HG03571 (cell line): ENCODE results near the gene DNAJC5G.
"Not testable (repeated sequence)": the region's sequence is repeated elsewhere in the genome, so short reads cannot be mapped to it uniquely, and the experiment has no call there.

ENCODE experiments used
- ATAC-seq: cut with Tn5 transposase; IDR thresholded peaks from one replicate; pipeline ENCODE4 v1.9.1; 2021; ENCODE audit not compliant: unreplicated experiment

The DNAJC5G gene

DNA sequence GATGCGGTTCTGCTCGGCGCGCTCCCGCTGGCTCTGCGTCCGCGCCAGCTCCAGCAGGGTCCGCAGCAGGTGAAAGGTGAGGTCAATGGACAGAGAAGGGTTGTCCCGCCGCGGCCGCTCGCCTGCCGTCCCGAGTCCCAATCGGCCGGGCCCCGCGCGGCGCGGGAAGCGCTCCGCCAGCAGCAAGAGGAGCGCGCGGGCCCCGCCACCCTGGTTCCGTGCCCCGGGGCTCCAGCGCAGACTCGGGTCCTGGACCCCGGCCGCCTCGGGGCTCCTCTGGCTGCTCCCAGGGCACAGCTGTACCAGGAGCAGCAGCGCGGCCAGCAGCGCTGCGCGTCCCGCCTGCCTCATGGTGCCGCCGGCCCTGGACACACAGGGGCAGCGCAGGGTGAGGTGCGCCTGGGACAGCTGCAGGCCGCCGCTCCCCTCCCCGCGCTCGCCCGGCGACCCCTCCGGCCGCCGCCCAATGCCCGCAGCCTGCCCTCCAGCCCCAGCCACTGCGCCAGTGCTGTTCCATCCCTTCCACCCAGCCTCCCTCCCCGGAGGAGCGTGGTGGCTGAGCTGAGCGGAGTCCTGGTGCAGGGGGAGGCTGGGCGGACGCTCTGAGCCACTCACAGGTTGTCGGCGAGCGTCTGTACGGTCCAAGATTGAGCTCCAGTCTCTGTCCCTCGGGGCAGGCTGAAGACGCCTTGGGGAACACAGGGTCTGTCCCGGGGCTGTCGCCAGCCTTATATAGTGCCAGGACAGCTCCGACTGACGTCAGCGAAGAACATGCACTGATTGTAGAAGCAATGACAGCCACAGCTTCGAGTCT is 32.5 kb downstream of the DNAJC5G start:
- ATAC-seq: no peak

DNA sequence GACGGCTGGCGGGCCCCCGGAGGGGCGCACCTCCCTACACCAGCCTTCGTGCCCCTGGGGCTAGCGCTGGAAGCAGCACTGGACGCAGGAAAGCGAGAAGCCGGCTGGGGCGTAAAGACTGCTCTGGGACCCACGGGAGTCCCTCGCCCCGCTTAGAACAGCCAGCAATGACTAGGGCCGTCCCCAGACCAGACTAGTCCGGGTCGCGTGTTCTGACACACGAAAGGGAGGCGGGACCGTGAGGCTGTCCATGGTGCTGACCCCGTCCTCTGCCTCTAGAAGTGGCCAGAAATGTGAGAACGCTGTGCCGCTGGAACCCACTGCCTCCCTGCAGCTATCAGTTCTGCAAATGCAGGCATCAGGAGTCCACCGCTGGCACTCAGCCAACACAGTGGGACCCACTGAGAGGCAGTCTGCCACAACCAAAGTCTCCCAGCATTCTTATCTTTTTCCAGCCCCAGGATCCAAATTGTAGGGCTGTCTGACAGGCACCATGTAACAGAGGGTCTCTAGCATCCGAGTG is 33.2 kb downstream of the DNAJC5G start, which contains the start of gene UCN:
Gene UCN (minus strand): TSS at position 87 of the 523 bp plus-strand sequence. CDS start 550 bp downstream, outside the sequence.
- ATAC-seq: no peak

- no peak for ATAC-seq
Observed at GRCh38 chr2:27309651-27310050, 34.4 kb downstream of the DNAJC5G start.

DNA sequence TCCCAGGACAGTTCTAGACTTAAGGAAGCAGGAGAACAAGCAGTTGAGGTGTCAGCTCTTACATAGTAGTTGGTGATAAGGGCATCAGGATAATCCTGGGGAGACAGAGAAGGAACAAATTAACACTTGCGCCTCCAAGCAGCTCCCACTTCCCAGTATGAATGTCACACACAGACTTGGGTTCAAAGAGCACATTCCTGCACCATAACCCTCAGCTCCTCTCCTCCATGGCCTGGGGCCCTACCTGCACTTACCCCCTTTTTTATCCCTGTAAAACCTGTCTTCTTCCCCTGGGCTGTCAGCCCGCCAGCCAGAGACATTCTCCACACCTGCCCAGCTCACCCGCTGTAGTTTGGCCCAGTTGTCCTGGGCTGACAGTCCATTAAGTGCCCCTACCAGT is 36.9 kb downstream of the DNAJC5G start:
- no peak for ATAC-seq

DNA sequence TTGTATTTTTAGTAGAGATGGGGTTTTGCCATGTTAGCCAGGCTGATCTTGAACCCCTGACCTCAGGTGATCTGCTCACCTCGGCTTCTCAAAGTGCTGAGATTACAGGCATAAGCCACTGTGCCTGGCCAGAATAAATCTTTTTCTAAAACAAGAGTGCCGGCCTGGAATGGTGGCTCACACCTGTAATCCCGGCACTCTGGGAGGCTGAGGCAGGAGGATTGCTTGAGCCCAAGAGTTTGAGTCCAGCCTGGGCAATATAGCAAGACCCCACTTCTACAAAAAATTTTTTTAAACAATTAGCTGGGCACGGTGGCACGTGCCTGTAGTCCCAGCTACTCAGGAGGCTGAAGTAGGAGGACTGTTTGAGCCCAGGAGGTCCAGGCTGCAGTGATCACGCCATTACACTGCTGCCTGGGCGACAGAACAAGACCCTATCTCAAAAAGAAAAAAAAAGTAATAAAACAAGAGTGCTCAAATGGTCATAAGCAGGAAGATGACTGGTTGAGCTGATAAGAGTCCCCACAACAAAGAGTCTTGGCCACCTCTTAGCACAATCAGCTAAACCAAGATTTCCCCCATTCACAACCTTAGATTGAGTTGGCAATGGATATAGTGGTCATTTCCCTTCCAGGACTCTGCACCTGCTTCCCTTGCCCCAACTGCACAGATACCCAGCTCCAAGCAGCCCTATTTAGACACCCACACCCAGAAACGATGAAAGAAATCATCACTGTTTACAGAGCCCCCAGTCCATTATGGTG is 38.8 kb downstream of the DNAJC5G start:
- no peak for ATAC-seq

DNA sequence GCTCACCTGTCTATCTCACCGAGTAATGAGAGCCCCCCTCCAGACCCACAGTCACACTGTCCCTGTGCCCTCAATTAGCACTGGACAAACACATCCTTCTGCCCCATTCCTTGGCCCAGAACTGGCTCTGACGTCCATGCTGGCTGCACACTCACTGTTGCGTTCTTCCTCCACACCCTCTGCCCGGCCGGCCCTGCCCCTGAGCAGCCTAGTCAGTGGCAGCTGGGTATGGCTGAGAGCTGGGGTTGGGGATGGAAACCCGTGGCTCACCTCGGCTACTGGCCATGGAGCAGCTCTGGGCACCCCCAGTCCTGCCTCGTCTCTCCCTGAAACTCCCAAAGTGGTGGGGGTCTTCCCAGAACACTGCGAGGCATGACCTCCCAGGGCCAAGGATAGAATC is 39.5 kb downstream of the DNAJC5G start:
- ATAC-seq: no peak

DNA sequence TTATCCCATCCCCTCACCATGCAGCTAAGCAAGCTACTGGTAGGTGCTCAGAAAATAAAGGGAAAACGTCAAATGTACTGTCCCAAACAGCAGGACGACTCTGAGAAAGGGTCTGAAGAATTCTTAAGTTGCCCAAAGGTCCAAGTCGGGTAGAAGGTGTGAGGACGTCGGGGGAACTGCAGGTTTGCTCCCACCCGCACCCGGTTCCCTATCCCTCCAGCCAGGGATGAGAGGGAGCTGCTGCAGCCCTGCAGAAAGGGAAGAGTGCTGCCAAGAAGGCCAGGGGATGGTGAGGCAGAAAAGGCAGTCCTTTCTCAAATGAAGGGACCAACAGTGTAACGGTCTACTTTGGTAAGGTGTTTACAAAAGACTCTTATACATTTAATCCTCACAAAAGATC is 39.9 kb downstream of the DNAJC5G start:
- no peak for ATAC-seq

GRCh38 chr2:27316655-27317412 is 41.6 kb downstream of the DNAJC5G start:
- no peak for ATAC-seq

- ATAC-seq: not testable (repeated sequence)
Observed at GRCh38 chr2:27319839-27320238, 44.6 kb downstream of the DNAJC5G start.

- ATAC-seq: no peak
Observed at GRCh38 chr2:27320958-27321543, 45.8 kb downstream of the DNAJC5G start.

DNA sequence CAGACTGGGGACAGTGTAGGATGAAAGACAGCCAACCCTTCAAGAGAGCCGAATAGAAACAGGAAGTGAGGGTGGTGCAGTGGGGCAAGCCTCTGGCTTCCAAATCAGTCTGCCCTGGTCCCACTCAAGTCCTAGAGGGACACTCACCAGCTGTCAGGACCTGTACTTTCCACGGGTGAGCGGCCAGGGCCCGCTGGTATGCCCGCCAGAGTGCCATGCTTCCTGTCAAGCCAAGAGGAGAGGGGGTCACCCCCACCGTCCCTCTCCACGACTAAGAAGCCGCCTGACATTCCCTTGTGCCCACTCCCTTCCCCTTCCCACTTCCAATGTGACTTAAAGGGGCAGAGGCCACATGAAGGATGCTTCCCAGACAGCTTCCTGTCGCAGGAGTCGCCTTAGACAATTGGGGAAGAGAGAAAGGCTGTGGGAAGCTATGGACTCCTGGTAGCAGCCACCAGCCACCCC is 47.1 kb downstream of the DNAJC5G start:
- no peak for ATAC-seq

DNA sequence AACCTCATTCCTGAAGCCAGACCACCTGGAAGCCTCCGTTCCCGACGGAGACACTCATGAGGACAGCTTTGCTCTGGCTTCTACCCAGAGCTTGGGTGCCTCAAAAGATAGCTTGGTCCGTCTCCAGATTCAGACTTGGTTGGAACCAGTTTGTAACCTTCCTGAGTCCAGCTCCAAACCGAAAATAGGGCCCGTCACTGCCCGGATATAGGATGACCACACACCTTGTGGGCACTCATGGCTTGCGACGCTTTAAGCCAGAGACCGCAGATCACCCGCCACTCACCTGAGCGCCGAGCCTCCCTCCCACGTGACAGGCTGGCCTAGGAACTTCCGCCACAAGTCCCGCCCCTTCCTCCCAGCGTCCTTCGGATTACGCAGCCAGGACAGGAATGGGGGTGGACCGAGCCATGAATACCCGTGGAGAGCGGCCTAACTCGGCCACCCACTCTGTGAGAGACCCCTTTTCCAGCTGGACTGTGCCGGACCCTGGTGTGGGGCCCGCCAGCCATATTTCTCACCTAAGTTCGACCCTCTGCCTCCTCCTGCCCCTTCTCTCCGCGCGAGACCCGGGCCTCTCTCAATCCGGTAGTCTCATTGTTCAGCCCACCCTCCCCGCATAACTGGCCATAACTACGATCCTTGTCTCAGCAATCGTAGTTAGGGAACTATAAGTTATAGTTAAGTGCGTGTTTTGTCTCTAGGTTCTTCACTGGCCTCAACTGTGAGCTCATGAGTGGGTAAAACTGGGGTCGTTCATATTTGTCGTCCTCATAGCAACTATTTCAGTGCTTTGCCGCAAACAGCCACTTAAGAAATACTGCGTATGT is 47.7 kb downstream of the DNAJC5G start, which contains the start of gene MPV17:
Gene MPV17 (minus strand): TSS at position 332 of the 830 bp plus-strand sequence. CDS start 580 bp downstream, outside the sequence.
- peak; percentile 65 for ATAC-seq

DNA sequence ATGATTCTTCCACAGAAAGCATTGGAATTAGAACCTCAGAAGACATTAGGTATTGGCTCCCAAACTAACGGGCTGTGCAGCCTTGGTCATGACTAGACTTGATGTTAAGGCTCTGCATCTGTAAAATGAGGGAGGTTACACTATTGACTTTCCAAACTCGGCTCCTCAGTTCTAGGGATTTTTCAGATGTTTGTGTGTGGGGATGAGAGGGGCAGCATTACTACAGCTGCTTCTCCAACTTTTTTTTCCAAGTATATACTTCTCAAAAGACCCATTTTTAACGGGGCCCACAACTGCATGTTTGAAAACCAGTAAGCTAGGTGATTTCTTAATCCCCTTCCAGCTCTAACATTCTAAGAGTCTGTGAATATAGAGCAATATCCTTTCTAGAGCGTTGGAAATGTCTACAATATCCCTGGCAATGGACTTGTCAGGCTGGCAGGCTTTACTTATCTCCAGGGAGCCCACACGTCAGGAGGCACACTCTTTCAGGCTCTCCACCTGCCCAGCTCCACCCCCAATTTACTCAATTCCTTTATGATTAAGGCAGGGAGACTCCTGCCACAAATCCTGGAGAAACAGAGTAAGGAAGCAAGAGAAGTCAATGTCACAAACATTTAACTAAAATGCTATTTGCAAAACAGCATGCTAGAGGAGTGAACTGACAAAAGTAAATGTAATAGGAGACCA is 48.5 kb downstream of the DNAJC5G start:
- no peak for ATAC-seq

- ATAC-seq: no peak
Observed at GRCh38 chr2:27324720-27325119, 49.5 kb downstream of the DNAJC5G start.
